H1 (cell line): ENCODE measurements around the gene SYTL2. TPM values are rescaled to one million over a fixed set of nuclear protein-coding genes. Genes with fewer than 3 reads are reported as not detected.

Experiments used
- BRCA1 ChIP-seq: IDR thresholded peaks from 2 replicates; pipeline ENCODE4 v1.6.1; 2012; ENCODE audit warnings: low read depth, low read length, improper control_type of control experiment
- EGR1 ChIP-seq: IDR thresholded peaks from 2 replicates; pipeline ENCODE4 v1.6.1; 2011; ENCODE audit warnings: low read depth, low read length, borderline replicate concordance
- HDAC6 ChIP-seq: IDR thresholded peaks from one replicate; pipeline ENCODE4 v1.7.1; 2012; ENCODE audit warnings: low read depth, mild to moderate bottlenecking, inconsistent platforms, low read length, moderate library complexity
- KDM5A ChIP-seq: fragments of 200-600 bp; IDR thresholded peaks from 2 replicates; pipeline ENCODE4 v1.7.1; 2012; ENCODE audit warnings: mild to moderate bottlenecking, low read length, inconsistent platforms, mixed read lengths
- polyA plus RNA-seq, 7 experiments: library from polyadenylated mRNA; depleted of rRNA in 3 of 7; stranded (reverse) in 5 of 7; unstranded in 2 of 7; fragments of >200 nt in 5 of 7; fragments of 200-250 nt in 2 of 7; gene quantifications; 1 replicate in 5 of 7; 2 replicates in 1 of 7; 4 replicates in 1 of 7; pipeline versions ENCODE4 v1.2.1 to v1.2.3, GENCODE V29; 2011 to 2013; ENCODE audit warnings: missing spikeins in 2 of 7, mixed read lengths in 2 of 7
- total RNA-seq: library from RNA; stranded (reverse); fragmentation: NEBNext Ultra II Directional; extraction: Animal tissue kit (Norgen Biotek cat#: 25700); gene quantifications from 2 replicates; pipeline ENCODE4 v1.2.1, GENCODE V29; 2021

Gene SYTL2
- total and polyA plus RNA-seq, 2 of the 8 experiments (the other 6 are each of a cell fraction or from before 2014, with no cell fraction given): 1.3 to 9.1 TPM

DNA sequence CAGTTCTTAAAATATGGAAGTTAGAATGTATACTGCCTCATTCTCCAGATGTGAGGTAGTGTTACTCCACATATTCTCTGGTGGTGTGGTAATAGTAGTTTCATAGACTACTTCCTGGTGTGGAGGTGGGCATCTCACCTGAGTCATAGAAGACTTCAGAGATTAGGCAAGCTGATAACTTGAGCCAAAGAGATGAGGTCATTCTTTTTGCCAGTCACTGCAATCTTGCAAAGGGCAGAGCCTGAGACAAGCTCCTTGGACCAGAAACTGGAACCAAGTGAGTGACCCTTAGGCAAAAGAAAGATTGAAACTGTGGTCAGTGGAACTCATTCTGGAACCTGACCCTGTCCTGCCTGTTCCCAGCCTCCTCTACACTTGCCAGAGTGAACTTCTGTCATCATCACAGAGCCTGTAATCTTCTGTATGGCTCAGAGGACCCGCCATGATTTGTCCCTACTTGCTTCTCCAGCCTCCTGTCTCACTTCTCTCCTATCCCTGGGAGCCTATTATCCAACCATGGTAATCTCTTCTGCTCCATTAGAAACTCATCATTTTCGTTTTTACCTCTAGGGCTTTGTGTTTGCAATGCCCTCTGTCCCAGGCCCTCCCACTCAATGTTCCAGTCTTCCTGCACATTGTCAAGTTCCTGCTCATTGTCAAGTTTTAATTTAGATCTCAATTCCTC lies 33.6 kb upstream of the SYTL2 start (continued):
- TF ChIP-seq KDM5A (no peak), BRCA1 (no peak), EGR1 (no peak), HDAC6 (no peak)
- TF ChIP-seq, all 59 proteins: peak for 0
